HG03521 (cell line): ENCODE results near the gene IFNA7.
A peak's percentile ranks its signal among the peaks of the same experiment; 100 is the strongest.
"Not testable (repeated sequence)": the region's sequence is repeated elsewhere in the genome, so short reads cannot be mapped to it uniquely, and the experiment has no call there.

Experiments used
- ATAC-seq: cut with Tn5 transposase; IDR thresholded peaks from one replicate; pipeline ENCODE4 v1.9.1; 2021; ENCODE audit warnings: mild to moderate bottlenecking, moderate library complexity; ENCODE audit not compliant: unreplicated experiment

The IFNA7 gene

GRCh38 chr9:21202105-21202504, at the start of gene IFNA7:
TSS of gene IFNA7 (minus strand) at chr9:21202205. CDS start at chr9:21202165, 40 bp downstream.
- not testable (repeated sequence) for ATAC-seq

GRCh38 chr9:21251638-21252037, 49.6 kb upstream of the IFNA7 start:
- no peak for ATAC-seq

GRCh38 chr9:21251190-21251589, 49.2 kb upstream of the IFNA7 start:
- no peak for ATAC-seq

GRCh38 chr9:21244836-21245235, 42.8 kb upstream of the IFNA7 start:
- no peak for ATAC-seq

GRCh38 chr9:21239911-21240310, 37.9 kb upstream of the IFNA7 start, which contains the start of gene IFNA14:
TSS of gene IFNA14 (minus strand) at chr9:21240005. CDS start at chr9:21239935, 70 bp downstream.
- ATAC-seq: no peak

- not testable (repeated sequence) for ATAC-seq
These were observed 34.3 kb upstream of the IFNA7 start for GRCh38 chr9:21236360-21236714.

GRCh38 chr9:21235468-21236359, 33.7 kb upstream of the IFNA7 start:
- ATAC-seq: peak; percentile 86

GRCh38 chr9:21234153-21234687, 32.2 kb upstream of the IFNA7 start:
- ATAC-seq: no peak

- no peak for ATAC-seq
These were observed 31.3 kb upstream of the IFNA7 start for GRCh38 chr9:21233258-21233657.

GRCh38 chr9:21228122-21228521, 26.1 kb upstream of the IFNA7 start, which contains the start of gene IFNA17:
TSS of gene IFNA17 (minus strand) at chr9:21228222. CDS start at chr9:21228173, 49 bp downstream.
- ATAC-seq: no peak

GRCh38 chr9:21217211-21217610, 15.2 kb upstream of the IFNA7 start, which contains the start of gene IFNA16:
TSS of gene IFNA16 (minus strand) at chr9:21217311. CDS start at chr9:21217305, 6 bp downstream.
- ATAC-seq: not testable (repeated sequence)

- ATAC-seq: peak; percentile 55
These were observed 11.7 kb upstream of the IFNA7 start for GRCh38 chr9:21213411-21214326.

GRCh38 chr9:21212160-21212559, 10.2 kb upstream of the IFNA7 start:
- ATAC-seq: not testable (repeated sequence)

GRCh38 chr9:21210782-21211181, 8.8 kb upstream of the IFNA7 start:
- not testable (repeated sequence) for ATAC-seq

- ATAC-seq: no peak
These were observed 8.3 kb upstream of the IFNA7 start for GRCh38 chr9:21210311-21210710.

- ATAC-seq: not testable (repeated sequence)
These were observed 5.0 kb upstream of the IFNA7 start, which contains the start of gene IFNA10 for GRCh38 chr9:21207043-21207442. TSS of gene IFNA10 (minus strand) at chr9:21207143. CDS start at chr9:21207097, 46 bp downstream.

- no peak for ATAC-seq
These were observed 3.2 kb upstream of the IFNA7 start for GRCh38 chr9:21205204-21205603.

GRCh38 chr9:21194867-21195776, 6.9 kb downstream of the IFNA7 start:
- peak; percentile 92 for ATAC-seq

- not testable (repeated sequence) for ATAC-seq
These were observed 14.5 kb downstream of the IFNA7 start, which contains the start of gene IFNA4 for GRCh38 chr9:21187487-21187886. TSS of gene IFNA4 (minus strand) at chr9:21187587. CDS start at chr9:21187531, 56 bp downstream.
